HG03060 (cell line): ENCODE measurements around the gene TMEM163.

Source experiments
- ATAC-seq: cut with Tn5 transposase; IDR thresholded peaks from one replicate; pipeline ENCODE4 v1.9.1; 2021; ENCODE audit warnings: low read depth, moderate number of reproducible peaks; ENCODE audit not compliant: unreplicated experiment

Gene TMEM163

GRCh38 chr2:134694411-134694810 lies 24.4 kb downstream of the TMEM163 start:
- no peak for ATAC-seq

GRCh38 chr2:134693359-134694330 lies 25.2 kb downstream of the TMEM163 start:
- no peak for ATAC-seq

GRCh38 chr2:134692499-134692898 lies 26.3 kb downstream of the TMEM163 start:
- no peak for ATAC-seq

DNA sequence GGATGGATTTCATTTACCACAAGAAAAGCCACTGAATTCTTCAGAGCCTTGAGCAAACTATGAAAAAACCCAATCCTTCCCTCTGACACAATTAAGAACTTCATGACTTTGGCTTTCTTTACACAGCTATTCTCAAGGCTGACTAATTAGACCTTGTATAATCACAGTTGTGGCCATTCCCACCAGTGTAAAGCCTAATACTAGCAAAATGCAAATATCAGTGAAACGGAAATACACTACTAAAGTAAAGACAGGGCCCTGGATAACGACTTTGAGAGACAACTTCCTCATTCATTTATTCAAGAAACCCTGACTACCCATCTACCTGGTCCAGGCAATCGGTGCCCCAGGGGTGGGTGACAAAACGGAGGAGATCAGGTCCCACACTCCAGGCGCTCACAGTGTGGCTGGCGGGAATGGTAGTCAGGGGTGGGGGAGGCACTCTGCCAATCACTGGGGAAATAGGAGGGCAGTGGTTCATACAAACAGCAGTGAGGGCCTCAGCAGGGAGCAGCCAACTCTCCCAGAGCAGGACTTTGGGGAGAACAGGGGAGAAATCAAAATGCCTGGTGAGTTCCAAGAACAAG lies 28.1 kb downstream of the TMEM163 start:
- ATAC-seq, result no peak

DNA sequence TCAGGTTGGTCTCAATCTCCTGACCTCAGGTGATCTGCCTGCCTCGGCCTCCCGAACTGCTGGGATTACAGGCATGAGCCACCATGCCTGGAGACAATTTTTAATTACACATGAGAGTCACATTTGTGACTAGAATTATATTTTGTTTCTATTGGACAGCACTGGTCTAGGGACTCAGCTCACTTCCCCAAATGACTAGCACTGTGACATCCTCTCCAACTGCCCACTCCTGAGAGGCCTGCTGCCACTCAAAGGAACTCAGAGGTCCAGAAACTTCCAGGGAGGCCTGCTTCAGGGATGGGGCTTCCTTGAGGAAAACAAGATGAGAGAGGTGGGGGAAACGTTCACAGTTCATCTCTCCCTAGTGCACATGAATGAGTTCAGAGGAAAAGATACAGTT lies 29.5 kb downstream of the TMEM163 start:
- ATAC-seq, result no peak

DNA sequence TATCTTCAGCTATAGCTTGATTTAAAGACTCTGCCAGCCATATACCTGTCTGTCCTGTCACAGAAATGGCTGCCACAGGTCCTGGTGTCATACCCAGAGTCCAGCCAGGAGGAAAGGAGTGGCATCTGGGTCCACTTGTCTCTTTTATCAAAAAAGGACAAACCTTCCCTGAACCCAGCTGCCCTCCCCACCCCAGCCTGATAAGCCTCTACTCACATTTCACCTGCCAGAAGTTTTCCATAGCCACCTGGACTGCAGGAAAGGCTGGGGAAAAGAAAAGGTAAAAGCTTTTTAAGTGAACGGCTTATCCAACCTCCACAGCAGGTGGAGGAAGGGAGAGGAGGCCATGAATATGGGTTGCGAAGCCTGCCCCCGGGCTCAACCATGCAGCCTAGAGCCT lies 32.8 kb downstream of the TMEM163 start:
- no peak for ATAC-seq

DNA sequence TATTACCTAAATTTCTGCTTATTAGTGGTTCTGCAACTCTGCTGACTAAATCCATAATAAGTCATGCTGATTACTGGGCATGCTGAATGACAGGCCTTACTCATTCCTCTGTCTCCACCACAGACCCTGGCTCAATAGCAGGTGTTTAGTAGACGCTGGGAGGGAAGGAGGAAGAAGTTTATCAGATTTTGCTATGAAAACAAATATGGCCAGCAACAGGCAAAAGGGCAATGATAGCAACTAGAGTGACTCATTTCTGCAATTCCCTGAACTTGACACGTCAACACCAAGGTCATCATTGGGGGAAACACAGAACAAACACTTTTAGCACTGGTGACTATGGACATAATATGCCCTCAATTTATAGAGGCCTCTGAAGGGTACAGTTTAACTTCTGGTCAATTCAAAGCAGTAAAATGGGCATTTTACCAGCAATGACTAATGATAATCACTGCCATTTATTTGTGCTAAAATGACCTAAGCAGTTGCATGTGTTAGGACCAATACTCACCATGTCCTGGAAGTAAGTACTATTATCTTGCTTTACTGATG lies 35.2 kb downstream of the TMEM163 start:
- no peak for ATAC-seq

DNA sequence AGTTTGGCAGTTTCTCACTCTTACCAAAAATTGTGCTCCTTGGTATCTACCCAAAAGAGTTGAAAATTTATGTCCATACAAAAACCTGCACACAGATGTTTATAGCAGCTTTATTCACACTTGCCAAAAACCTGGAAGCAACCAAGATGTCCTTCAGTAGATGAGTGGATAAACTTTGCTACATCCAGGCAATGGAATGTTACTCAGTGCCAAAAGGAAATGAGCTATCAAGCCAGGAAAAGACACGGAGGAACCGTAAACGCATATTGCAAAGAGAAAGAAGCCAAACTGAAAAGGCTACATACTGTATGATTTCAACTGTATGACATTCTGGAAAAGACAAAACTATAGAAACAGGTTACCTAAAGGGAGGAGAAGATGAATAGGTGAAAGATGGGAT lies 36.1 kb downstream of the TMEM163 start:
- no peak for ATAC-seq

GRCh38 chr2:134681201-134681600 lies 37.6 kb downstream of the TMEM163 start:
- ATAC-seq, result no peak

GRCh38 chr2:134679745-134680144 lies 39.1 kb downstream of the TMEM163 start:
- ATAC-seq, result no peak

DNA sequence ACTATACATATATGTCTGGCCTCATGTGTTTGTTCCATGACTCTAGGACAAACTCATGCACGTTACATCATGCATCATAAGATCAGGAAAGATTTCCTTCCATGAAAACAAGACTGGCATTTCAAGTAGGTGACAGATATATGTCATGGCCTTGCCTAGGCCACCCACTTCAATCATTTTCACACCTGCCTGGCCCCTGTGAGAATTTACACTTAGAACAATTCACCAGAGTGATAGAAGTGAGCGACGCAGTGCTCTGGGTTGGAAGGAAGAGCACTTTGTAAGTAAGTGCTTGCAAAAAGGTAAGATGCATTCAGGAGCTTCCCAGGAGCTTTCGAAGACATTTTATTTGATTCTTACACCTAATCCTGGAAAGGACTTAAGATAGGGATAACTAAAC lies 39.5 kb downstream of the TMEM163 start:
- ATAC-seq, result no peak

- no peak for ATAC-seq
Measured at GRCh38 chr2:134677856-134678756, 40.7 kb downstream of the TMEM163 start.

DNA sequence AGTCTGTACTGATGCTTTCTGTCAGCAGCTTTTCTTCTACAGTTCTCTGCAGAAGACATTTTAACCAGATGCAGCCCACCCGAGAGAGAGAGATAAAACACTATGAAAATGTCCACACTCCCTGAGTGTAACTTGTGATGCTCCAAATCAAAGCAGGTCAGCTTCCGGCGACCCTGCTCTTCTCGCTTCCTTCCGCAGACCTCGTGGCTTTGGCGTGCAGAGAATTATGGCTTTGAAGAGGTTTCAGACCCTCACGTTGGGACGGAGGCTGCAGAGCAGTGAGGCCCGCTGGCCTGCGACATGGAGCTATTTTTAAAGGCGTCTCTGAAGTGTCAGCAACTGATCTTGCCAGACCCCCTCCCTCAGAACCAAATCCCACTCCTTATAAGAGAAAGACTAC lies 41.8 kb downstream of the TMEM163 start:
- ATAC-seq, result no peak

- no peak for ATAC-seq
Measured at GRCh38 chr2:134675314-134675713, 43.5 kb downstream of the TMEM163 start.

DNA sequence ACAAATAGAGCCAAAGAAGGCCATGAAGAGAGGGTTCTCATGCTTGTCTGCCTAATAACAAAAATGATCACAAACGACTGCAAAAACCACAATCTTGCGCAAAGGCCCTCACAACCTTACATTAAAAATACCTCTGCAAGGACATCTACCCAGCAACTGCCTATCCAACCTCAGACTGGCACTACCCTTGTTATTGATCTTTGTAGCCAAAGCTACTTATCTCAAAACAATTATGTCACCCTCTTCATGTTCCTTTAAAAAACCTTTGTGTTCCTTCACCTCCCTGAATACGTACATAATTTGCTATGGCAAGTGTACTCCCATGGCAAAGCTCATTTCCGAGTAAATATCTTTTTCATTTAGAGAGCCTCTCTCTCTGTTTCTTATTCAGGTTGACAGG lies 44.1 kb downstream of the TMEM163 start:
- ATAC-seq, result no peak

GRCh38 chr2:134671513-134671912 lies 47.3 kb downstream of the TMEM163 start:
- ATAC-seq, result no peak

DNA sequence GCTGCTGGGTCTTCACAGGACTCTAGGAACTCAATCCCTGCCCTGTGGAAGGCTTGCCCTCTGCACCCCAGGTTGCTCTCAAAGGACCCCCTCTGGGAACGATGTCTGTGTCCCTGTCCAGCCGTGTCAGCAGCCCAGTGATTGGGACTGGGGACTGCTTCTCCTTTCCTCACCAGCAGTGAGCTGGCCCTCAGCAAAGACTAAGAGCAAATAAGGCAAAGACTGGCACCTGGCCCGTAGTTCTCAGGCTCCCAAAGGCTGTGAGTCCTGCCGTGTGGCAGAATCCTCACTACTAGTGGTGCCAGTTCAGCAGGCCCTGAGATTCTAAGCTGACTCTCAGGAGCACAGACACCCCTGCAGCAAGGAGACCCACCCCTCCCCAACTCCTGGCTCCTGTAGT lies 47.8 kb downstream of the TMEM163 start:
- ATAC-seq, result no peak

DNA sequence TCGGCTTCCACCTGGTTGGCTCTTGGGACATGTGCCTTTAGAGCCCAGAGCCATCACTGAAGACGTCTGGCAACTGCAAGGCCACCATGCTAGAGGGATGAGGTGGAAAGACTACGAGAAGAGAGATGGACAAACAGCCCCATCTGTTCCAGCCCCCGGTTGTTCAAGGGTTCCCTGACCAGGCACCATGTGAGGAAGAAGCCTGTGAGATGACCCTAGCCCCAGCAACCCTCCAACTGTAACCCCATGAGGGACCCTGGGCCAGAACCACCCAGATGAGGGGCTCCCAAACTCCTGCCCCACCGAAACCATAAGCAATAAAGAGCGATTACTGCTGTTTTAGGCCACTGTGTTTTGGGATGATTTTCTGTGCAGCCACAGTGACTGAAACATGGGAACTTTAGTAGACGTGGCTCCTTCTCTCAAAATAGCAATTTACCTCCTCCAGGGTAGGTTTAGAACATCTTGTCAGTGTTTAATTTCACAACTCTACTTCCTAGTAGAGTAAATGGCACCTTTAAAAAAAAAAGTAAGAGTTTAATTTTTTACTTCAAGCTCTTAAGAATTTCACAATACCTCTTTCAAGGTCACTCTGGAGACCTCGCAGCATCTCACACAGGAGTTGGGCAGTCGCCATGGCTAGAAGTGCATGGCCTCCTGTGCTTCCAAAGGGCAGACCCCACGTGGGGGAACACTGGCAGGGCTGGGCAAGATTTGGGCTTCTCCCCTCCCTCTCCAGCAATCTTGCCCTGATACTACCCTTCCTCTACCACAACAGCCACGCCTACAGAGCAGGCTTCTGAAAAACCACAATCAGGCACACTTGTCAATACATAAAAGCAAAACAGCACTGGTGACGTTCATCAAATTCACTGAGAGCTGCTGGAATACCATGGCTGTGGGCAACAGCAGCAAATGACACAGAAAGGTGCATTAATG lies 48.8 kb downstream of the TMEM163 start:
- ATAC-seq, result no peak

GRCh38 chr2:134668821-134669220 lies 50.0 kb downstream of the TMEM163 start:
- no peak for ATAC-seq

- ATAC-seq, result no peak
Measured at GRCh38 chr2:134667541-134667940, 51.3 kb downstream of the TMEM163 start.
